Transverse colon (tissue), 4 donors: ENCODE measurements around the gene BCAS1. TPM values are rescaled to one million over a fixed set of nuclear protein-coding genes. Genes with fewer than 3 reads are reported as not detected.

Source experiments
- DNase-seq: peaks from one replicate; pipeline ENCODE4 v3.0.0-alpha.2; 2019
- H3K27ac ChIP-seq, 4 donors: fragments of 200-600 bp; sonication (generic); 2 replicates each; pipeline ENCODE4 v1.5.1; 2016 to 2018; ENCODE audit warnings: inconsistent platforms in 4 of 4
- H3K27me3 ChIP-seq: fragments of 200-600 bp; sonication (generic); 2 replicates; pipeline ENCODE4 v1.5.1; 2017; ENCODE audit warnings: inconsistent platforms
- H3K36me3 ChIP-seq, 4 donors: fragments of 200-600 bp; sonication (generic); 2 replicates each; pipeline ENCODE4 v1.5.1; 2017 to 2019; ENCODE audit warnings: inconsistent platforms in 4 of 4
- H3K4me1 ChIP-seq, 4 donors: fragments of 200-600 bp; sonication (generic); 2 replicates each; pipeline ENCODE4 v1.5.1; 2017 to 2020; ENCODE audit warnings: inconsistent platforms in 4 of 4
- H3K4me3 ChIP-seq, 4 donors: fragments of 200-600 bp; sonication (generic); 1 replicate in 1 of 4; 2 replicates in 3 of 4; pipeline versions ENCODE4 v1.5.1 to v1.6.1; 2017 to 2019; ENCODE audit warnings: inconsistent platforms in 4 of 4
- H3K9me3 ChIP-seq, 2 donors: fragments of 200-600 bp; sonication (generic); 2 replicates each; pipeline ENCODE4 v1.5.1; 2017 to 2019; ENCODE audit warnings: inconsistent platforms in 2 of 2
- CTCF ChIP-seq, 5 experiments: fragments of 200-600 bp in 3 of 5; fragments of 450-650 bp in 2 of 5; sonication (generic) in 3 of 5; IDR thresholded peaks; 1 replicate in 2 of 5; 2 replicates in 3 of 5; pipeline ENCODE4 v1.5.1; 2016 to 2017; ENCODE audit warnings: antibody characterized with exemption in 5 of 5, inconsistent platforms in 3 of 5, mild to moderate bottlenecking in 2 of 5, moderate library complexity in 1 of 5
- EP300 ChIP-seq: sonication (generic); formaldehyde crosslinking; IDR thresholded peaks from one replicate; pipeline ENCODE4 v1.6.1; 2017; ENCODE audit warnings: antibody characterized with exemption, low read depth
- POLR2A ChIP-seq: fragments of 450-650 bp; IDR thresholded peaks from one replicate; pipeline ENCODE4 v1.6.1; 2016; ENCODE audit warnings: antibody characterized with exemption, mild to moderate bottlenecking, moderate library complexity
- POLR2AphosphoS5 ChIP-seq, 3 donors: sonication (generic); formaldehyde crosslinking; IDR thresholded peaks; one replicate each; pipeline ENCODE4 v1.6.1; 2016; ENCODE audit warnings: antibody characterized with exemption in 3 of 3
- WGBS, 2 donors: methylation state at CpG; one replicate each; pipeline ENCODE4 v1.1.5; 2018; ENCODE audit warnings: low coverage in 1 of 2; 5-methylcytosine and 5-hydroxymethylcytosine counted together
- in situ Hi-C, 4 donors: fragments of 200-750 bp; cut with MboI; loops; one replicate each; pipeline versions ENCODE4 v1.15.0 to v1.15.1; 2017; ENCODE audit warnings: low sequenced_read_pairs in 3 of 4, low pct_ligation_motif_present in 1 of 4, low pct_unique_long_range_greater_than_20kb in 1 of 4
- intact Hi-C: fragments of 100-400 bp; cut with DNase I; formaldehyde crosslinking; loops from one replicate; pipeline ENCODE4 v1.15.1; 2023; ENCODE audit warnings: low total_unique reads
- total RNA-seq, 4 donors: library from RNA; depleted of rRNA; stranded (reverse); fragments of >200 nt; gene quantifications; one replicate each; pipeline ENCODE4 v1.1.0, GENCODE V29; 2016

The BCAS1 gene
- total RNA-seq, 4 donors from 2014 or later, result 68.9 to 127 (median 89.0) TPM

- Histone ChIP-seq H3K9me3 (peaks cover 11 to 14% of the 10 kb centered on the region in 2 donors), H3K36me3 (no peaks in the 10 kb centered on the region), H3K4me1 (no peaks in the 10 kb centered on the region), H3K4me3 (no peak overlapping the region), H3K27ac (no peak overlapping the region), H3K27me3 (no peaks in the 10 kb centered on the region)
- DNase-seq, result no peak
- 95 to 97% methylated on average over 4 of the region's 4 CpGs for WGBS, 2 donors
- in situ Hi-C loops, result no loop called here
- intact Hi-C loops, result no loop called here
- no peak for TF ChIP-seq POLR2AphosphoS5 (IDR thresholded peaks at IDR 0.05)
- TF ChIP-seq CTCF (IDR thresholded peaks at IDR 0.05), result no peak
- no peak for TF ChIP-seq EP300
- no peak for TF ChIP-seq POLR2A
These were observed 64.9 kb downstream of the BCAS1 start for GRCh38 chr20:54005524-54005923.

- no peaks in the 10 kb centered on the region for H3K36me3 ChIP-seq
- peaks cover 11 to 14% of the 10 kb centered on the region in 2 donors for H3K9me3 ChIP-seq
- no peak overlapping the region for H3K4me3 ChIP-seq
- DNase-seq, result no peak
- no peaks in the 10 kb centered on the region for H3K4me1 ChIP-seq
- no peak overlapping the region for H3K27ac ChIP-seq
- TF ChIP-seq CTCF (IDR thresholded peaks at IDR 0.05) (no peak), POLR2A (no peak), POLR2AphosphoS5 (IDR thresholded peaks at IDR 0.05) (no peak), EP300 (no peak)
- no peaks in the 10 kb centered on the region for H3K27me3 ChIP-seq
- intact Hi-C loops (no loop called here), in situ Hi-C loops (no loop called here)
These were observed 65.9 kb downstream of the BCAS1 start for GRCh38 chr20:54004445-54004844.

GRCh38 chr20:54002741-54003140 lies 67.7 kb downstream of the BCAS1 start:
- no peak for TF ChIP-seq POLR2A
- no peak for TF ChIP-seq CTCF (IDR thresholded peaks at IDR 0.05)
- TF ChIP-seq POLR2AphosphoS5 (IDR thresholded peaks at IDR 0.05), result no peak
- TF ChIP-seq EP300, result no peak
- in situ Hi-C loops, result no loop called here
- WGBS, 2 donors, result 80 to 84% methylated on average over 3 of the region's 3 CpGs
- Histone ChIP-seq H3K4me1 (no peaks in the 10 kb centered on the region), H3K9me3 (peaks cover 11 to 14% of the 10 kb centered on the region in 2 donors), H3K4me3 (no peak overlapping the region), H3K27ac (no peak overlapping the region), H3K27me3 (no peaks in the 10 kb centered on the region), H3K36me3 (no peaks in the 10 kb centered on the region)
- no peak for DNase-seq
- intact Hi-C loops, result no loop called here

GRCh38 chr20:54002056-54002575 lies 68.3 kb downstream of the BCAS1 start:
- Histone ChIP-seq H3K9me3 (peaks cover 11 to 14% of the 10 kb centered on the region in 2 donors), H3K27ac (no peak overlapping the region), H3K27me3 (no peaks in the 10 kb centered on the region), H3K36me3 (no peaks in the 10 kb centered on the region), H3K4me3 (no peak overlapping the region), H3K4me1 (no peaks in the 10 kb centered on the region)
- TF ChIP-seq POLR2AphosphoS5 (IDR thresholded peaks at IDR 0.05), result no peak
- TF ChIP-seq POLR2A, result no peak
- no peak for TF ChIP-seq EP300
- TF ChIP-seq CTCF (IDR thresholded peaks at IDR 0.05), result no peak
- DNase-seq, result no peak
- WGBS, 2 donors, result 82% methylated on average over 2 of the region's 2 CpGs; no CpG with 5 or more reads in 1 of the 2 donors
- intact Hi-C loops, result no loop called here
- in situ Hi-C loops, result no loop called here
